HEK293T (cell line): ENCODE results near the gene ZNF474.
A peak's percentile ranks its signal among the peaks of the same experiment; 100 is the strongest.

Source experiments
- CTCF ChIA-PET: fragments of 350-600 bp; formaldehyde crosslinking; extraction: SDS; loops from one replicate; lab custom pipeline; 2021; ENCODE audit warnings: antibody characterized with exemption, inconsistent platforms; lab: Yijun Ruan, JAX
- POLR2A ChIA-PET: fragments of 350-600 bp; formaldehyde crosslinking; extraction: SDS; loops from one replicate; lab custom pipeline; 2020; ENCODE audit warnings: antibody characterized with exemption, inconsistent platforms; lab: Yijun Ruan, JAX
- DNase-seq: peaks from one replicate; pipeline ENCODE4 v3.0.0; 2012; ENCODE audit warnings: mixed read lengths; ENCODE audit errors: extremely low spot score
- ARNT ChIP-seq: fragments of 450-650 bp; IDR thresholded peaks from 2 replicates; pipeline ENCODE4 v1.6.1; 2017; ENCODE audit warnings: mild to moderate bottlenecking
- BHLHE40 ChIP-seq: fragments of 450-650 bp; IDR thresholded peaks from 2 replicates; pipeline ENCODE4 v1.6.1; 2016; ENCODE audit warnings: mild to moderate bottlenecking, moderate library complexity, borderline replicate concordance
- CTBP1 ChIP-seq: fragments of 450-650 bp; IDR thresholded peaks from 2 replicates; pipeline ENCODE4 v1.6.1; 2016; ENCODE audit warnings: borderline replicate concordance
- ELF4 ChIP-seq: fragments of 450-650 bp; IDR thresholded peaks from 2 replicates; pipeline ENCODE4 v1.6.1; 2017; ENCODE audit warnings: antibody characterized with exemption
- FOXA1 ChIP-seq: fragments of 450-650 bp; IDR thresholded peaks from 2 replicates; pipeline ENCODE4 v1.6.1; 2016; ENCODE audit warnings: mild to moderate bottlenecking
- FOXK2 ChIP-seq: fragments of 450-650 bp; IDR thresholded peaks from 2 replicates; pipeline ENCODE4 v1.6.1; 2016; ENCODE audit warnings: mild to moderate bottlenecking
- FOXM1 ChIP-seq: fragments of 450-650 bp; IDR thresholded peaks from 2 replicates; pipeline ENCODE4 v1.6.1; 2017; ENCODE audit warnings: mild to moderate bottlenecking, borderline replicate concordance
- HDGF ChIP-seq: fragments of 450-650 bp; IDR thresholded peaks from 2 replicates; pipeline ENCODE4 v1.6.1; 2017; ENCODE audit warnings: antibody characterized with exemption, borderline replicate concordance
- L3MBTL2 ChIP-seq: fragments of 450-650 bp; conservative IDR thresholded peaks from 2 replicates; pipeline ENCODE4 v1.6.1; 2016; ENCODE audit warnings: mild to moderate bottlenecking
- LEF1 ChIP-seq: fragments of 450-650 bp; IDR thresholded peaks from 2 replicates; pipeline ENCODE4 v1.6.1; 2017; ENCODE audit warnings: mild to moderate bottlenecking, borderline replicate concordance
- NFRKB ChIP-seq: fragments of 450-650 bp; IDR thresholded peaks from 2 replicates; pipeline ENCODE4 v1.6.1; 2016; ENCODE audit warnings: mild to moderate bottlenecking, moderate library complexity
- PKNOX1 ChIP-seq: fragments of 450-650 bp; IDR thresholded peaks from 2 replicates; pipeline ENCODE4 v1.6.1; 2016
- SP1 ChIP-seq: fragments of 450-650 bp; IDR thresholded peaks from 2 replicates; pipeline ENCODE4 v1.6.1; 2017
- SUZ12 ChIP-seq: fragments of 450-650 bp; IDR thresholded peaks from 2 replicates; pipeline ENCODE4 v1.6.1; 2016; ENCODE audit warnings: mild to moderate bottlenecking
- TARDBP ChIP-seq: fragments of 450-650 bp; IDR thresholded peaks from 2 replicates; pipeline ENCODE4 v1.6.1; 2016
- ZNF384 ChIP-seq: fragments of 450-650 bp; IDR thresholded peaks from 2 replicates; pipeline ENCODE4 v1.6.1; 2016

ZNF474 gene

GRCh38 chr5:122184676-122185255, 55.4 kb downstream of the ZNF474 start:
- DNase-seq, result no peak
- TF ChIP-seq BHLHE40, result no peak
- no peak for TF ChIP-seq HDGF
- TF ChIP-seq ELF4, result no peak
- TF ChIP-seq ARNT, result no peak
- no peak for TF ChIP-seq LEF1
- no peak for TF ChIP-seq SUZ12
- TF ChIP-seq NFRKB, result no peak
- TF ChIP-seq ZNF384, result no peak
- no peak for TF ChIP-seq PKNOX1
- TF ChIP-seq L3MBTL2, result no peak
- POLR2A ChIA-PET, result no interaction called here
- CTCF ChIA-PET, result no interaction called here

GRCh38 chr5:122187426-122187825, 58.1 kb downstream of the ZNF474 start:
- DNase-seq, result no peak
- CTCF ChIA-PET, result interaction anchor here (0.6 kb wide), 1 partner anchor 337 kb away, joined by 3 read pairs; no protein-coding TSS in a partner anchor
- no peak for TF ChIP-seq FOXK2
- TF ChIP-seq SUZ12, result no peak
- TF ChIP-seq CTBP1, result no peak
- no peak for TF ChIP-seq TARDBP
- no peak for TF ChIP-seq L3MBTL2
- TF ChIP-seq NFRKB, result no peak
- no peak for TF ChIP-seq ELF4
- TF ChIP-seq HDGF, result no peak
- no peak for TF ChIP-seq FOXM1
- no peak for TF ChIP-seq PKNOX1
- TF ChIP-seq ARNT, result no peak
- TF ChIP-seq SP1, result no peak
- no peak for TF ChIP-seq ZNF384
- POLR2A ChIA-PET, result no interaction called here

- DNase-seq, result no peak
- POLR2A ChIA-PET, result no interaction called here
- CTCF ChIA-PET, result interaction anchor here (0.7 kb wide), 1 partner anchor 567 kb away, joined by 3 read pairs; no protein-coding TSS in a partner anchor
- no peak for TF ChIP-seq FOXA1
- TF ChIP-seq CTBP1, result no peak
These were observed 60.8 kb downstream of the ZNF474 start for GRCh38 chr5:122190156-122190555.

- CTCF ChIA-PET, result interaction anchor here (0.5 to 1.1 kb wide), 2 partner anchors 22 to 302 kb away, joined by 3 to 4 read pairs; no protein-coding TSS in a partner anchor
- DNase-seq, result peak; percentile 61
- TF ChIP-seq FOXM1 (no peak), SP1 (no peak), NFRKB (no peak), ZNF384 (no peak), FOXK2 (no peak), L3MBTL2 (no peak), ELF4 (no peak), HDGF (no peak), TARDBP (no peak), SUZ12 (no peak), CTBP1 (no peak), PKNOX1 (no peak), FOXA1 (no peak)
- POLR2A ChIA-PET, result no interaction called here
These were observed 63.5 kb downstream of the ZNF474 start for GRCh38 chr5:122192497-122193496.

GRCh38 chr5:122195802-122196394, 66.6 kb downstream of the ZNF474 start:
- POLR2A ChIA-PET, result no interaction called here
- DNase-seq, result peak; percentile 50
- CTCF ChIA-PET, result interaction anchor here (0.6 to 5.3 kb wide), 9 partner anchors 20 to 1326 kb away, joined by 3 to 16 read pairs (median 4); no protein-coding TSS in a partner anchor
- TF ChIP-seq PKNOX1, result peak; percentile 24; the same call in 1 of the 2 replicates
- no peak for TF ChIP-seq BHLHE40
- no peak for TF ChIP-seq CTBP1
- no peak for TF ChIP-seq TARDBP
- no peak for TF ChIP-seq ZNF384
